Hematopoietic multipotent progenitor cell (in vitro differentiated cells): ENCODE data around the gene THEM5. TPM values are rescaled to one million over a fixed set of nuclear protein-coding genes. Genes with fewer than 3 reads are reported as not detected.
"Not testable (repeated sequence)": the region's sequence is repeated elsewhere in the genome, so short reads cannot be mapped to it uniquely, and the experiment has no call there.

Experiments
- DNase-seq, 3 donors: peaks; one replicate each; pipeline ENCODE4 v3.0.0-alpha.2; 2011 to 2015; ENCODE audit warnings: low read depth in 2 of 3, low spot score in 2 of 3
- total RNA-seq: library from RNA; depleted of rRNA; stranded (reverse); fragments of >200 nt; gene quantifications from one replicate; pipeline ENCODE4 v1.2.3, GENCODE V29; 2012

THEM5 gene
- total RNA-seq, 1 donor: not detected

DNA sequence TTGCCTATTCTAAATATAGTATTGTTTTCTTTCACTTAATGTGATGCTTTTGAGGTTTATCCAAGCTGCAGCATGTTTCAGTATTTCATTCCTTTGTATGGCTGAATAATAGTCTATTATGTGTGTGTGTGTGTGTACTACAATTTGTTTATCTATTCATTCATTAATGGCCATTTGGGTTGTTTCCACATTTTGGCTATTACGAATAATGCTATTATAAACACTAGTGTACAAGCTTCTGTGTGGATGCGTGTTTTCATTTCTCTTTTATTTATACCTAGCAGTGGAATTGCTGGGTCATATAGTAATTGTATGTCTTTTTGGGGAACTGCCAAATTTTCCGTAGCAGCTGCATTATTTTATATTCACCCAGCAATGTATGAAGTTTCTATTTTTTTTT lies 15.0 kb upstream of the THEM5 start:
- DNase-seq: no peak

DNA sequence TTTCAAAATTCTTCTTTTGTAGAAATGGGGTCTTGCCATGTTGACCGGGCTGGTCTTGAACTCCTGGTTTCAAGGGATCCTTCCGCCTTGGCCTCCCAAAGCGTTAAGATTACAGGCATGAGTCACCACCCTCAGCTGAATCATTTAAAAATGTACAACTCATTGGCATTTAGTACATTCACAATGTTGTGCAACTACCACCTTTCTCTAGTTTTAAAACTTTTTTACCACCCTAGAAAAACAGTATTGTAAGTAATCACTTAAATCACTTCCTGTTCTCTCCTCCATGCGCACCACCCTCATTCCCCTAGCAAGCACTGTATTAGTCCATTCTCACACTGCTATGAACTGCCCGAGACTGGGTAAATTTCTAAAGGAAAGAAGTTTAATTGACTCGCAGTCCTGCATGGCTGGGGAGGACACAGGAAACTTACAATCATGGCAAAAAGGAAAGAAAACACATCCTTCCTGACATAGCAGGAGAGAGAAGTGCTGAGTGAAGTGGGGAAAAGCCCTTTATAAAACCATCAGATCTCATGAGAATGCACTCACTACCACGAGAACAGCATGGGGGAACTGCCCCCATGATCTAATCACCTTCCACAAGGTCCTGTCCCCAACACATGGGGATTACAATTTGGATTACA lies 14.4 kb upstream of the THEM5 start:
- no peak for DNase-seq

DNA sequence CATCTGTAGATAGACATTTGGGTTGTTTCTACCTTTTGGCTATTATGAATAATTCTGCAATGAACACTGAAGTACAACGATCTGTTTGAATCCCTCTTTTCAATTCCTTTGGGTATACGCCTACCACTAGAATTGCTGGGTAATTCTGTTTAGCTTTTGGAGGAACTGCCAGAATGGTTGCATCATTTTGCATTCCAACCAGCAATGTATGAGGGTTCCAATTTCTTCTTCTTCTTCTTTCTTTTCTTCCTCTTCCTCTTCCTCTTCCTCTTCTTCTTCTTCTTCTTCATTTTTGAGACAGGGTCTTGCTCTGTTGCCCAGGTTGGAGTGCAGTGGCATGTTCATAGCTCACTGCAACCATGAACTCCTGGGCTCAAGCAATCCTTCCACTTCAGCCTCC lies 13.8 kb upstream of the THEM5 start:
- no peak for DNase-seq

GRCh38 chr1:151864411-151864810 lies 10.9 kb upstream of the THEM5 start:
- no peak for DNase-seq

DNA sequence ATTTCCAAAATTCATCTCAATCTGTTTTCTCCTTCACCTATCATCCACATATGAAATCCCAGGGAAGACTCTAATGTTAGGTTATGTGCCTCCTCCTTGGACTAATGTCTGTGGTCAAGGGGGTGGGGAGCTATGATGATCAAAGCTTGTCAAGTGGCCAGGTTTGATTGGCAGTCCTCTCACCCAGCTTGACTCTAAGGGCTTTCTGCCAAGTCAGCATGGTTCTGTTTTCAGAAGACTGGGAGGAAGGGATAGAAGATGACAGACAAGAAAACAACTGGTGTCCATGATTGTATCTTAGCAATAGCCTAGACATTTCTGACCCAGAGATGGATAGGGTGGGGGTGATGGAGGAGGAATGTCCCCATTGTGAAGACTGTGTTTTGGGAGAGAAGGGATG lies 9.1 kb upstream of the THEM5 start:
- no peak for DNase-seq

- DNase-seq: no peak
Observed at GRCh38 chr1:151860504-151861187, 7.1 kb upstream of the THEM5 start.

GRCh38 chr1:151859891-151860293 lies 6.4 kb upstream of the THEM5 start:
- DNase-seq: no peak

GRCh38 chr1:151858886-151859665 lies 5.6 kb upstream of the THEM5 start:
- DNase-seq: no peak

DNA sequence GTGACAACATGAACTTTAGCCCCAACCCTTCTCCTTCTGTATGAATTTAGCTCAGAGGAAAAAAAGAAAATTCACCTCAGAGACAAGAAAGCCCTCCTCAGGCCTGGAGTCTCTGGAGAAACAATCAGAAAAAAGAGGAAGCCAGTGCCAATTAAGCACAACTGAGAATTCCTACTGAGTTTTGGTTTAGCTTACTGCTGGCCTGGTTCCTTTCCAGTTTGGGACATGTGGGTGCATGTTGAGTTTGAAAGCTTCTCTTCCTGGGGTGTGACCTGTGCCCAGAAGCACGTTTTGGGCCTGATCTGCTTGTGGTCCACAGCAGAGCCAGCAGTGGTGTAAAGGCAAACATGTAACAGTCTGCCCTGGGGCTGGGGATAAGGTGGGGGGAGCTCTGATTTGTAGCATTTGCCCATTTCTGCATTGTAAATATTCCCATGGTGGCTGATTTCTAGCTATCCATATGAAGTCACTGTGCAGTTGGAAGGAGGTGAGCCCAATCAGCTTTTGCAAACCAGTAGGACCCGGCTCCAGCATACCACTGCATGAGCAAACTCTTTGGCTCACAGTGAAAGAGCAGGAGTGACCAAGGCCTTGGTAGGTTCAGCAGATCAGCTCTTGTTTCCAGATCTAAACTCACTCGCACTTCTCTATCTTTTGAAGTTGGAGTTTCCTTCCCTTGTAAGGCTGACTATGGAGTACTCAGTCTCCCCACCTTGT lies 4.7 kb upstream of the THEM5 start:
- DNase-seq: no peak

DNA sequence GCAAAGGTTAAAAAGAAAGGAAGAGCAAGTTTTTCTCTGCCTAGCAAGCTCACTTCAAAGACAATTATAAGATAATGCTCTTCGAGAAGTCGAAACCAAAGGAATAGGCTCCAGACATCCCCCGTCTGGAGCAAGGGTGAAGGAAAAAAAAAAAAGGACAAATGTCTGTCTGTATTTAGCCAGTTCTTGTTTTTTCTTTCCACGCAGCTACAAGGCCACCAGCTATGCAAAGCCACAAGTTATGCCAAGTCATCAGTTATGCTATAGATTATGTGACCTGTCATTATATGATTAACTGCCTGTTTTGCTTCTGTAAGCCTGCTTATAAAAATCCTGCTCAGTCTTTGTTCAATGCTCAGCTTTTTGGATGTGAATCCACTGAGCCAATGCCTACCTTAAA lies 2.4 kb upstream of the THEM5 start:
- peak in 1 of 3 donors; percentile 15 for DNase-seq

DNA sequence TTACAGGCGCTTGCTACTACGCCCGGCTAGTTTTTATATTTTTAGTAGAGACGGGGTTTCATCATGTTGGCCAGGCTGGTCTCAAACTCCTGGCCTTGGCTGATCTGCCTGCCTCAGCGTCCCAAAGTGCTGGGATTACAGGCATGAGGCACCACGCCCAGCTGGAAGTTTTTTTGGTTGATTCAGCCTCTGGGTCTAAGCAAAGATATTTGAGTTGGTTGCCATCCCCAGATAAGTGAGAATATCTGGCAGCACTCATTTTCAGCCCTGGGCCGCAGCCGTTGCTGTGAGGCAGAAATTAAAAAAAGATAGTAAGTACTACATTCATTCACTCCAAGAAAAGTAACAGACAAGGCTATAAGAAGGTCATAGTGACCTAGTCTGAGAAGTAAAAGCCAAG lies 2.0 kb upstream of the THEM5 start:
- DNase-seq: not testable (repeated sequence)

- DNase-seq: no peak
Observed at GRCh38 chr1:151854658-151855057, 1.1 kb upstream of the THEM5 start.

- no peak for DNase-seq
Observed at GRCh38 chr1:151852733-151853132, 779 bp downstream of the THEM5 start.

GRCh38 chr1:151851886-151852285 lies 1.6 kb downstream of the THEM5 start:
- no peak for DNase-seq

GRCh38 chr1:151849871-151850270 lies 3.6 kb downstream of the THEM5 start:
- no peak for DNase-seq

- DNase-seq: no peak
Observed at GRCh38 chr1:151849126-151849525, 4.4 kb downstream of the THEM5 start.

DNA sequence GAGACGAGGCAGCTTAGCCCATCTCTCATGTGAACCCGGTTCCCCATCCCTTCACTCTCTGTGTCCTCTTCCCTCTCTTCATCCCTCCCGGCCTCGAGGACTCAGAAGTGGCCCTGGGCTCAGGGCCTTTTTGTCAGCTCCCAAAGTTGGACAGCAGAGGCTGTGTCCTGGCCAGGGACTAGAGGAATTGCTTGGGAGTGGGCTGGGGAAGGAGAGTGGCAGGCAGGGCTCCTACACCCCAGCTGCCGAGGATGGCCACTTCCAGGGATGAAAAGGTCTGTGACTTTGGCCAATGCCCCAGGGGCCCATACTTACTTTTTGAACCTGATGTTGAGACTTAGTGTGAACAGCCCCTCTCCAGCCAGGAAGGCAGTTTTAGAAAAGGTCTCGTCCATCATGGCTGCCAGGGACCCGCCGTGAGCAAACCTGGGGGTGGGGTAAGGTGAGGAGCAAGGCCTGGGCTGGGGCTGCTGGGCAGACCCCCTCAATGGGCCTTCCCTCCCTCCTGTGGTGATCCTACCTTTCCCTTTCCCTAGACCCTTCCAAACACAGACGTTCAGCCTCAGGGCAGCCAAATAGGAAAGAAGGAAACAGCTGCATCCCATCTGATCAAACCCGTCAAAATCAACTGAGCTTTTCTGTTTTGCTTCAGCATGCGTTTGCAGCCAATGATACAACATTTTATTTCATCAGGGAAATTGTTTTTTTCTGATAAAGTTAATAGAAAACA lies 5.5 kb downstream of the THEM5 start:
- DNase-seq: peak in 1 of 3 donors; percentile 78

DNA sequence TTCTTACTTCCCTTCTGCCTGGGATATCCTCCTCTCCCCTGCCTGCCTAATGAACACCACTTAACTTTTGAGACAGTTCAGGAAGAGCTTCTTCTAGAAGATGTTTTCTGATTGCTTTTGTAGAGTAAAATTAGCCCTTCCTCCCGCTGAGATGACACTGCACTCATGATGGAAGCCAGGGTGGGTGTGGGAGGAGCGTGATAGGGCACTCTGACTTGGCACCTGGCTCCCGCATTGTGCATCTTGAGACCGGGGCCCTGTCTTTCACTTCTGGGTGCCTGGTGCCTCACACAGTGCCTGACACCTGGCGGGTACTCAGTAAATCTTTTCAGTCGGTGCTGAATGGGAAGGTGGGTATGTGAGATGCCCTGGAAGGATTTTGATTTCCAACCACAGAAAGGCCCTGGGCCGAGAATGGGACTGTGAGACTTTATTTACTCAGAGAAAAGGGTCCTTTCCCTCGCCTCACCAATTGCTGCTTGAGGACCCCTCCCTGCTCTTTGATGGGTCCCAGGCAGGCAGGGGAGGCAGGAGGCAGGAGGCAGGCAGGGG lies 6.8 kb downstream of the THEM5 start:
- no peak for DNase-seq

- peak in 1 of 3 donors; percentile 44 for DNase-seq
Observed at GRCh38 chr1:151846062-151846568, 7.4 kb downstream of the THEM5 start.

DNA sequence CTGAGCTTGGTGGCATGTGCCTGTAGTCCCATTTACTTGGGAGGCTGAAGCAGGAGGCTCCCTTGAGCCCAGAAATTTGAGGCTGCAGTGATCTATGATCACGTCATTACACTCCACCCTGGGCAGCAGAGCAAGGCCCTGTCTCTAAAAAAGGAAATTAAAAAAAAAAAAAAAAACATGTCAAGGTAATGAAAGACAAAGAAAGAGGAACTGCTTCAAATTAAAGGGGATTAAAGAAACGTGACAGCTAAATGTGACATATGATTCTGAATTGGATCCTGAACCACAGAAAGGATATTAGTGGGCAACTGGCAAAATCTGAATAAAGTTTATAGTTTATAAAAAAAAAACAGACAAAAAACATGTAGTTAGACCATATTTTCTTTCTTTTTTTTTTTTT lies 10.1 kb downstream of the THEM5 start:
- DNase-seq: peak in 1 of 3 donors; percentile 68
